GM18508 (cell line): ENCODE results near the gene ADPRS.

Experiments
- ATAC-seq: cut with Tn5 transposase; IDR thresholded peaks from one replicate; pipeline ENCODE4 v1.9.1; 2021; ENCODE audit warnings: moderate number of reproducible peaks; ENCODE audit not compliant: insufficient read depth, unreplicated experiment

Gene ADPRS

GRCh38 chr1:36088577-36089392 is at the start of gene ADPRS:
Gene ADPRS (plus strand): TSS chr1:36088892. CDS start chr1:36088905, 13 bp downstream.
- ATAC-seq: peak; percentile 38

GRCh38 chr1:36040238-36040637 is 48.5 kb upstream of the ADPRS start:
- no peak for ATAC-seq

GRCh38 chr1:36051821-36052220 is 36.9 kb upstream of the ADPRS start:
- no peak for ATAC-seq

GRCh38 chr1:36053978-36054377 is 34.7 kb upstream of the ADPRS start:
- no peak for ATAC-seq

GRCh38 chr1:36055706-36056105 is 33.0 kb upstream of the ADPRS start:
- ATAC-seq: no peak

- ATAC-seq: no peak
These were observed 26.4 kb upstream of the ADPRS start for GRCh38 chr1:36062315-36062714.

GRCh38 chr1:36067871-36068270 is 20.8 kb upstream of the ADPRS start:
- ATAC-seq: no peak

- no peak for ATAC-seq
These were observed 19.8 kb upstream of the ADPRS start for GRCh38 chr1:36068866-36069265.

- ATAC-seq: no peak
These were observed 18.3 kb upstream of the ADPRS start for GRCh38 chr1:36070349-36070748.

GRCh38 chr1:36076979-36077573 is 11.6 kb upstream of the ADPRS start:
- no peak for ATAC-seq

GRCh38 chr1:36080236-36080635 is 8.5 kb upstream of the ADPRS start:
- no peak for ATAC-seq

- no peak for ATAC-seq
These were observed 7.9 kb upstream of the ADPRS start for GRCh38 chr1:36080801-36081200.

- no peak for ATAC-seq
These were observed 6.7 kb upstream of the ADPRS start for GRCh38 chr1:36081926-36082485.

- ATAC-seq: no peak
These were observed 5.5 kb upstream of the ADPRS start for GRCh38 chr1:36083219-36083618.

- no peak for ATAC-seq
These were observed 4.8 kb upstream of the ADPRS start, which contains the start of gene TEKT2 for GRCh38 chr1:36083635-36084496. Gene TEKT2 (plus strand): TSS chr1:36084094. CDS start chr1:36084922, 828 bp downstream.

- ATAC-seq: no peak
These were observed 4.1 kb upstream of the ADPRS start for GRCh38 chr1:36084497-36085115.

- no peak for ATAC-seq
These were observed 3.6 kb upstream of the ADPRS start for GRCh38 chr1:36085126-36085525.

GRCh38 chr1:36085686-36086526 is 2.8 kb upstream of the ADPRS start:
- no peak for ATAC-seq

- ATAC-seq: no peak
These were observed 2.0 kb upstream of the ADPRS start for GRCh38 chr1:36086529-36087232.
